ENCODE results near the gene GRID2.

DNA sequence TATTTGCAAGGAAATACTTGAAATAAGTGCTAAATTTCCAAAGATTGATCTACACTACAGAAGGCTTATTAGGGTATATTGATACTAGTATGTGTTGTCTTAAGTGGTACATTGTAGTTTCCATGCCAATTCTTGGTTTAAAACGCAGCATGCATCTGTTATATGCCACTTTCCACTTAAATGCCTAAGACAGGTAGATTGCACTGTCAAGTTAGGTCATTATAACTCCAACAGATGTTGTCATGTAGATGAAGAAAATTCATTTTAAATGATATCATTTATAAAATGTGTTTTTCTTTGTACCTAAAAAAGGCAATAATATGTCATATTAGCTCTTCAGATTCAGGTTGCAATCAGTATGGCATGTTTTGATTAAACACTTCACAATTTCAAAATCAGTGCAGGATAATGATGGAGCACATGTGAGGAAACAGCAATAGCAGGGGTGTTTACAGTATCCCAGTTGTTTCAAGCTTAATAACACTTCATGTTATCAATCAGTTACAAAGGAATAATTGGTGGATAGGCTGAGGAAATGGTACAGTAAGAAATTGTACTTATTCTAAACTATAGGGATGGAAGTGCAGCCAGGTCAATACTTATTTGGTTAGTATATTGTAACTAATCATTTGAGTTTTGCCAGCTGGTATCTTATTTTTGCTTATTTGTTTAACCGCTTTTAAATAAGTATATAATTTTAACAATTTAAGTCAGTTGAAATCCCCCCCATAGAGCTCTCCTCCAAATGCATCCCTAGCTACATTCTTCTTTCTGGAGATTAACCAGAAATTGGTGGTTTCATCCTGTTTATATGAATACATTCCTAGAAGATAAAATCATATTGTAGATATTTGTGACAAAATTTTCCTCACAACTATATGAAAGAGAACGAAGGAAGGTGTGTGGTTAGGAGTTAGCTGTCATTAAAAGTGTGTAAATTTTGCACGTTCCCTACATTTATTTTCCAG is 1070.4 kb downstream of the GRID2 start:
- TF ChIP-seq, protein P1, sequence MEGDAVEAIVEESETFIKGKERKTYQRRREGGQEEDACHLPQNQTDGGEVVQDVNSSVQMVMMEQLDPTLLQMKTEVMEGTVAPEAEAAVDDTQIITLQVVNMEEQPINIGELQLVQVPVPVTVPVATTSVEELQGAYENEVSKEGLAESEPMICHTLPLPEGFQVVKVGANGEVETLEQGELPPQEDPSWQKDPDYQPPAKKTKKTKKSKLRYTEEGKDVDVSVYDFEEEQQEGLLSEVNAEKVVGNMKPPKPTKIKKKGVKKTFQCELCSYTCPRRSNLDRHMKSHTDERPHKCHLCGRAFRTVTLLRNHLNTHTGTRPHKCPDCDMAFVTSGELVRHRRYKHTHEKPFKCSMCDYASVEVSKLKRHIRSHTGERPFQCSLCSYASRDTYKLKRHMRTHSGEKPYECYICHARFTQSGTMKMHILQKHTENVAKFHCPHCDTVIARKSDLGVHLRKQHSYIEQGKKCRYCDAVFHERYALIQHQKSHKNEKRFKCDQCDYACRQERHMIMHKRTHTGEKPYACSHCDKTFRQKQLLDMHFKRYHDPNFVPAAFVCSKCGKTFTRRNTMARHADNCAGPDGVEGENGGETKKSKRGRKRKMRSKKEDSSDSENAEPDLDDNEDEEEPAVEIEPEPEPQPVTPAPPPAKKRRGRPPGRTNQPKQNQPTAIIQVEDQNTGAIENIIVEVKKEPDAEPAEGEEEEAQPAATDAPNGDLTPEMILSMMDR (conservative IDR thresholded peaks at IDR 0.05; ENCODE audit: low read depth, low read length): no peak
- TF ChIP-seq EZH2 (IDR thresholded peaks at IDR 0.05; ENCODE audit: low read length, unreplicated experiment): no peak
